Measurements from ENCODE around the gene KRTAP4-8.

Gene KRTAP4-8

DNA sequence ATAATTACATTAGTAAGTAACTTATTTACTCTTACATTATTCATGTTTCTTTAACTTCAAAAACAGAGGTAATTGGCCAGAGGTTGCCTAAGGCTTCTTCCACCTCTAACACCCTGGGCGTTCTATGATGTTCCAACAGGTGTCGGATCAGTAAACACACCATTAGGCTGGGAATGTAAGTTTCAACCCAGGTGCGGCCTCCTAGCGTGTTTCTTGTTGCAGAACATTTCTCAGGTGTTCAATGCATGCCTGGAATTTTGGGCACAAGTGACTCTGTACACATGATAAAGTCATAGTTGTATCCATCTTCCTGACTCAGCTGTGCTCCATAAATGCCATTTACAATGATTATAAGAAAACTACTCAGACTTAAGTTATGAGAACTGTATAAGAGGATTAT is 43.9 kb downstream of the KRTAP4-8 start:
- no peak overlapping the region for H3K4me3 ChIP-seq (ENCODE audit: low read depth, low read length)
- TF ChIP-seq, protein P1, sequence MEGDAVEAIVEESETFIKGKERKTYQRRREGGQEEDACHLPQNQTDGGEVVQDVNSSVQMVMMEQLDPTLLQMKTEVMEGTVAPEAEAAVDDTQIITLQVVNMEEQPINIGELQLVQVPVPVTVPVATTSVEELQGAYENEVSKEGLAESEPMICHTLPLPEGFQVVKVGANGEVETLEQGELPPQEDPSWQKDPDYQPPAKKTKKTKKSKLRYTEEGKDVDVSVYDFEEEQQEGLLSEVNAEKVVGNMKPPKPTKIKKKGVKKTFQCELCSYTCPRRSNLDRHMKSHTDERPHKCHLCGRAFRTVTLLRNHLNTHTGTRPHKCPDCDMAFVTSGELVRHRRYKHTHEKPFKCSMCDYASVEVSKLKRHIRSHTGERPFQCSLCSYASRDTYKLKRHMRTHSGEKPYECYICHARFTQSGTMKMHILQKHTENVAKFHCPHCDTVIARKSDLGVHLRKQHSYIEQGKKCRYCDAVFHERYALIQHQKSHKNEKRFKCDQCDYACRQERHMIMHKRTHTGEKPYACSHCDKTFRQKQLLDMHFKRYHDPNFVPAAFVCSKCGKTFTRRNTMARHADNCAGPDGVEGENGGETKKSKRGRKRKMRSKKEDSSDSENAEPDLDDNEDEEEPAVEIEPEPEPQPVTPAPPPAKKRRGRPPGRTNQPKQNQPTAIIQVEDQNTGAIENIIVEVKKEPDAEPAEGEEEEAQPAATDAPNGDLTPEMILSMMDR (IDR thresholded peaks at IDR 0.05; ENCODE audit: borderline replicate concordance, insufficient read depth, low read depth, low read length) = no peak

DNA sequence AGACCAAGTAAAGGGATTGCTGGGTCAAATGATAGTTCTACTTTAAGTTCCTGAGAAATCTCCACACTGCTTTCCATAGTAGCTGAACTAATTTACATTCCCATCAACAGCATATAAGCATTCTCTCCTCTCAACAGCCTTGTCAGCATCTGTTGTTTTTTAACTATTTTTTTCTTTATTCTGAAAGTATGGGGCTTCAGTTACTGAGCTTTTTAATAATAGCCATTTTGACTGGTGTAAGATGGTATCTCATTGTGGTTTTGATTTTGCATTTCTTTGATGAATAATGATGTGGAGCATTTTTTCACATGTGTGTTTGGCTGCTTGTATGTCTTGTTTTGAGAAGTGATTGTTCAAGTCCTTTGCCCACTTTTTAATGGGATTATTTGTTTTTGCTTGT is 45.4 kb downstream of the KRTAP4-8 start:
- TF ChIP-seq, protein P1 (IDR thresholded peaks at IDR 0.05; ENCODE audit: borderline replicate concordance, insufficient read depth, low read depth, low read length) = no peak
- no peak overlapping the region for H3K4me3 ChIP-seq (ENCODE audit: low read depth, low read length)

DNA sequence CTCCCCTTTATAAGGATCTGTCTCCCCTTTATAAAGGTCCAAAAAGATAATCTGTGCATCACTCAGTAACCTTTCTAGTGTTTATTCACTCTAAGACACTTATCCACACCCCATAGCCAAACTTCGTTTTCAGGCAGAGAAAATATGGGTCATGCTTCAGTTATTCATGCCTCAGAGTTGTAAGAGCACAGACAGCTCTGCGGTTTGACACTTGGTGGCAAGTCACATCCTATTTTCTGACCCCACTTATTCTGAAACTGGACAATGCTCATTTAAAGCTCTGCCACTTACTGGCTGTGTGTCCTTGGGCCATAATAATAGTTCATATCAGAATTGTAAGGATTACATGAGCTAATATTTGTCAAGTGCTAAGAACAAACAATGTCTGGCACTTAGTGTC is 48.8 kb downstream of the KRTAP4-8 start:
- TF ChIP-seq, protein P1 (IDR thresholded peaks at IDR 0.05; ENCODE audit: borderline replicate concordance, insufficient read depth, low read depth, low read length) = no peak
- no peak overlapping the region for H3K4me3 ChIP-seq (ENCODE audit: low read depth, low read length)

DNA sequence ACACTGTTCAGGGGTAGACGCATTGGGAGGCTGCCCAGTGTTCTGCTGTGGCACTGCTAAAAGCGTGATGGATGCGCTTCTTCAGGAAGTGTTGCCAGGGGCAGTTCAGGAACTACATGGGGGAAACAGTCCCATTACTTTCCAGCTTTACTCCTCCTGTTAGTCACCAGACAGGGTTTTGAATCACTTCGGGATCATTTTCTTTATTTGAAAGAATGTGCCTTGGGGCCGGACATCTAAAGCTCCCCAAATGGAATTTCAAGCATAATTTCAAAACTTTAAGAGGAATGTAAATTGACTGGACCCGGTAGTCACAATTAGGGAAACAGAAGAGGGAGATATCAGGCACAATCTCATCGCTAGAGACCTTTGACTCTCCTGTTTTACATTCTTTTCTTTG is 49.5 kb downstream of the KRTAP4-8 start:
- no peak overlapping the region for H3K4me3 ChIP-seq (ENCODE audit: low read depth, low read length)
- TF ChIP-seq, protein P1 (IDR thresholded peaks at IDR 0.05; ENCODE audit: borderline replicate concordance, insufficient read depth, low read depth, low read length) = no peak

Measured in GM12875 (cell line).